Activated CD4-positive, alpha-beta T cell treated with anti-CD3 and anti-CD28 coated beads for 24 hours (primary cell): ENCODE results near the gene MTARC1.

Experiments
- DNase-seq, 2 donors: peaks; one replicate each; pipeline ENCODE4 v3.0.0-alpha.2; 2020; ENCODE audit warnings: low read depth in 2 of 2

The MTARC1 gene

GRCh38 chr1:220806408-220806807 is 19.7 kb downstream of the MTARC1 start:
- no peak for DNase-seq

GRCh38 chr1:220807726-220808125 is 21.0 kb downstream of the MTARC1 start:
- no peak for DNase-seq

GRCh38 chr1:220808345-220809186 is 21.9 kb downstream of the MTARC1 start:
- DNase-seq, result no peak

GRCh38 chr1:220809187-220809550 is 22.5 kb downstream of the MTARC1 start:
- no peak for DNase-seq

DNA sequence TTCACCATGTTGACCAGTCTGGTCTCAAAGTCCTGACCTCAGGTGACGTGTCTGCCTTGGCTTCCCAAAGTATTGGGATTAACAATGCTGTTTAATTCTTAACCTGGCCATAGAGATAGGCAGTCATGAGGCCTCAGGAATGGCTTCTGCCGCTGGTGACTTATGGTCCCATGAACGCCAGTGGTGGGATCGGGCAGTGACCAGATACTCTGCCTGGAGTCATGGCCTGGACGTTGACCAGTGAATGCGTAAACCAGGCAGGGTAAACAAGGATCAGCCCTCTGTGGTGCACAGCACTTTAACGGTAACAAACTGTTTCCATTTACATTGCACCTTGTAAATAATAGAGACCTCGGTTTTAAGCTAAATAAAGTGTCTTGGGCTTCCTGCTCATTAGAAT is 23.0 kb downstream of the MTARC1 start:
- no peak for DNase-seq

DNA sequence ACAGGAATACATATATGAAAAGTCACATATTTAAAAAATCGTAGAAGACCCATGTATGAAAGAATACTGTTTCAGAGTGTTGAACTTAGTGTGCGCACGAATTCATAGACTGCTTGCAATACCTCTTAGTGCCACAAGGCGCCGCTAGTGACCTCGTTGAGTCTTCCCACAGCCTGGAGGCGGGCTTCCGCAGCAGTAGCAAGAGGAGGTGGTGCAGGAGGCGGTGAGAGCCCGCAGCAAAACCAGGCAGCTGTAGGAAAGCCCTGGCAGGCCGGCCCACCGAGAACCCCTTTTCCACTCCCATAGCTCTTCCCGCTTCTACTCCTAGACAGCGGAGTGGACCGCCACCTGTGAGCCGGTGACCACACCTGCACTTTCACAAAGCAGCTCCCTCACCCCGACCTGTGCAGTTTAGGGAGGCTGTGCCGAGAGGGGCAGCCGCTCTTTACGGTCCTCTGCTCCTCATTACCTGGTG is 23.5 kb downstream of the MTARC1 start:
- DNase-seq, result peak; percentile 58

- DNase-seq, result no peak
These were observed 24.2 kb downstream of the MTARC1 start for GRCh38 chr1:220810963-220811362.

- DNase-seq, result no peak
These were observed 25.0 kb downstream of the MTARC1 start for GRCh38 chr1:220811695-220812094.

GRCh38 chr1:220812308-220812707 is 25.6 kb downstream of the MTARC1 start:
- DNase-seq, result no peak

- no peak for DNase-seq
These were observed 26.3 kb downstream of the MTARC1 start for GRCh38 chr1:220813013-220813412.

GRCh38 chr1:220815409-220815808 is 28.7 kb downstream of the MTARC1 start:
- no peak for DNase-seq

DNA sequence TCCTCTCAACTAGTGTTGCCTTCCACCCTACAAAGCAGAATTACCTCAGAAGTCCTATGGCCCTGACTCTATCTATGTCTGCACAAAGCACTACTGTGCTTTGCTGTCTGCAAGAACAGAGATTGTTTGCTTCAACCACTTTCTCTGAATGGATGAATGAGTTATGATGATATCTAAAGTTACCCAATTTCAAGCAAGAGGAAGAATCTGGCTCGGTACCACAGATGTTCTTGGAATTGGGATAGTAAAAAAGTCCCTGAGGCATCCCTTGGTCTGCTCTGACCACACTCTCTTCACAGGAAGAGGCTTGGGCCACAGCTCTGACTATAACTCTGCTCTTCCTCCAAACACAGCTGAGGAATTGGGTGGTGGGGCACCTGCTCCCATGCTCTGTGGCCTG is 31.2 kb downstream of the MTARC1 start:
- DNase-seq, result no peak

DNA sequence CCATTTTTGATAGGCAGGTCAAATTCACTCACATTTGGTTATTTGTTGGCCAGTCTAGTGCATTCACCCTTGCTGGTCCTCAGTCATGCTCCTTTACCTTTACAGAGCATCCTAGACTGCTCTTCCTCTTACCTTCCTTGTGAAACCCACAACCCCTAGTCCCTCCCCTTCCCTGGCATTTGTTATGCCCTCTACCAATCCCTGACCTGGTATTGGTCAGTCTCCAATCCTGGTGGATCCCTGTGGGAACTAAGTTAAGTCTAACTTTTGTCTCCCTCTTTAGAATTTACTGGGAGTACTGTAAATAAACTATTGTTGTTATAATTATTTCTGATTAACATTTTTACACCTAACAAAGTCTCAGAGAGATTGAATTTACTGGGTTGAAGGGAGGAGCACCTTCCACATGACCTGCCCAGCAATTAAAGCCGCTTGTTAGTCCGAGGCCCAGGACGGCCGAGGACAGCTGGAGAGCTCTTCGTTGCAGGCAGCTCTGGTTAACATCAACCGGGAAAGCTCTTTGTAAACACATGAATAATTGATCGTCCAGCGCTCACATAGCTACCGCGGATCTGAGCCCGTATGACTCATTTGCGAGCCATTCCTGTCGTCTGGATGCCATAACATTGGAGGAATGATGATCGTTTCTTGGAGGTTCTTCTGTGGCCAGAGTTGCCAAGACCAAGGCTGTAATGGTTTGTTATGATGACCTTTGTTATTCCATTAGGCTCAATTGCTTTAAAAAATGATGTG is 31.9 kb downstream of the MTARC1 start:
- no peak for DNase-seq

GRCh38 chr1:220819467-220820026 is 32.8 kb downstream of the MTARC1 start:
- no peak for DNase-seq

DNA sequence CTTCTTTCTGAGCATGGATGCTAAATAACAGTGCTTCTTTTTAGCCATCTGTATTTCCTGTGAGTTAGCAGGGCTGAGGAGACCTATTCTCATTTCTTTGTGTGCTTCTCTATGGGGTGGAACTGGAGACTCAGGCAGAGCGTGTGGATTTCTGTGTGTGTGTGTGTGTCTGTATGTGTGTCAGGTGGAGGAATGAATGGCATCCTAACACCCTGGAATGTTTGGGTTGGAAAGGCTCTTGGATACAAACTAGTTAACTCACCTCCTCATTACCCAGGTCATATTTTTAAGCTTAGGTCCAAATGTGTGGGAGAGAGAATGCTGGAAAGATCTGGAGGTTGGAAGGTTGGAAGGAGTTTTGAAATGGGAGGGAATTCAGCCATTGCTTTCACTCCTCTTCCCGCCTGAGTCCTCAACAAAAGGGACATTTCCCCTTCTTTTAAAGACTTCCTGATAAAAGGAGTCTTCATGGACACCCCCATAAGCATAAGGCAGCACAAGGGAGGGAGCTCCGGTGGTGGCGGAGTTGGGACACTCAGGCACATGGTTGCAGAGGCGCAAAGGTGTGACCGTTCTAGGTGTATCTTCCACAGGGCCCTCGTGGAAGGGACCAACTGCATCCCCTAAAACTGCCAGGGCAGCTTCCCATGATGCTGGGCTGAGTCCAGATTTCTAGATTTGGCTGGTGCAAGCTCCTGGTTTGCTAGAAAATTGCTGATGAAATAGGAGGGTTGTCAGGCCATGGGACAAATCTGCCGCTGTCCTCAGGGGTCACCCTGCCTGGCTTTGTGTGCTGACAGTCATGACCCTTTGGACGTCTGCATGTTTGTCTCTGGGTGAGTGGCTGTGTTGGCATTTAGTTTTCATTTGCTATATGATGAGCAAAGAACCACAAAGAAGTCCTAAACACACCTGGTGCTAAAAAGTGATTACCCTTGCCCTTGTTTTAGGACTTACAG is 37.6 kb downstream of the MTARC1 start:
- DNase-seq, result no peak

DNA sequence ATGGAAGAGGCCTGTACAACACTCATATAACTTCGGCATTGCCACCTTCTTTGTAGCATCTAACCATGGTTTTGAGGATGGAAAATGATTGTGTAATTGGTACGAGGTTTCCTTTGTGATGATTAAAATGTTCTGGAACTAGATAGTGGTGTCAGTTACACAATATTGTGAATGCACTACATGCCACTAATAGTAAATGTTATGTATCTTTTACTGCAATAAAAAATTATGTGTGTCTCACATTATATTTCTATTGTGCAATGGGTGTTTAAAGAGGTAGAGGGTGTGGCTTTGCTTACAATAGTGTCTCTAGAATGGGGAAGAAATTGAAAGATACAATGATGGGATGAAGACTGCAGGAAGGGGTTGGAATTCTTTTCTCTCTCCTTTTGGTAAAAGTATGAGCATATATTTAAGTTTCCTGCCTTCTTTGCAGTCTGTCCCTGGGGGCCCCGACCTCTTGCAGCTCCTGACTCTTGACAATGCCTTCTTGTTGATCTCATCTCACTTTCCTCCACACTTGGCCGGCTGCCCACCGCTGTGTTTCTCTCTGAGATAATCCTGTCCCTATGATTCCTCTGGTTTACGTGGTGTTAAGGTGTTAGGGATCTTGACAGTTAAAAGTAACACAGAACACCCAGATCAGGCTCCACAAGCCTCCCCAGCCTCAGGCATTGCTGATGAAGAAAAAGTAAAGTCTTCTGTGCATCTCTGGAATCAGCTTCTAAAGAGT is 39.3 kb downstream of the MTARC1 start:
- DNase-seq, result no peak

GRCh38 chr1:220826729-220827128 is 40.0 kb downstream of the MTARC1 start:
- no peak for DNase-seq

DNA sequence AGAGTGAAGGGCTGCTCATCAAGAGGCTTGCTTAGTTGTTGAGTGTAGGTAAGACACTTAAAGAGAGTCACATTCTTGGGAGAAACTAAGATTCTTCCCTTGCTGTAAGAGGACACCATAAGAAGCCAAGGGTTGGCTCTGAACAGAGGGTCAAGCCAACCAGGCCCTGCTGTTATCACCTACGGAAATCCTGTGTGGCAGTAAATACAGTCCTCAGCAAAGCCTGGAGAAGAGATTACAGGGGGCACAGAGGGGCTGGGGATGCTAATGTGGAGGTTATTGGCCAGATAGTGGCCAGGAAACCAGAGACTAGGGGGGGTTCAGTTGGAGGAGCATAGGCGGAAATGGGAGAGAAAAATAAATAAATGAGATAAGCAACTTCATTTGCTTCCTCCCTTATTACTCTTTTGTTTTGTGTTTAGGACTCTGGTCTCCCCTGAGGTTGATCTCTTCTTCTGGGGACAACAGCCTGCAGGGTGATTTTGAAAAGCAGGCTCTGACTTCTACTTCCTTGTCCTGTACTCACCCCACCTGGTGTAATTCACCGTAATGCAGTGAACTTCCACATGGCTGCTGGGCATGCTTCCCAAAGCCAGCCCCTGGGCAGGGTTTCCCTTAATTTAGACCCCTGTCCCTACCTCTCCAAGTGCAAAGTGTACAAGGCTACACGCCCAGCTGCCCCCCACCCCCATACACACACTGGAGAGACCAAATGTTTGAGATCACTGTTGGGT is 40.9 kb downstream of the MTARC1 start:
- DNase-seq, result no peak

GRCh38 chr1:220828179-220828490 is 41.4 kb downstream of the MTARC1 start:
- DNase-seq, result no peak

- no peak for DNase-seq
These were observed 42.4 kb downstream of the MTARC1 start for GRCh38 chr1:220828950-220829586.
